NCI-H2227 treated with DMSO at 0.1 percent for 48 hours (cell line): ENCODE results near the gene LRRC4B.
"Not testable (repeated sequence)": the region's sequence is repeated elsewhere in the genome, so short reads cannot be mapped to it uniquely, and the experiment has no call there.

Source experiments
- DNase-seq: peaks from one replicate; lab custom pipeline; 2025; lab: John Stamatoyannopoulos, UW

The LRRC4B gene

GRCh38 chr19:50567882-50568727, at the start of gene LRRC4B:
Gene LRRC4B, minus strand, starts transcription at chr19:50568435. Its CDS starts 19,597 bp downstream, at chr19:50548838.
- DNase-seq, result peak; percentile 50

- not testable (repeated sequence) for DNase-seq
These were observed 44.5 kb upstream of the LRRC4B start for GRCh38 chr19:50612504-50613404.

GRCh38 chr19:50607874-50608785, 39.9 kb upstream of the LRRC4B start:
- DNase-seq, result peak; percentile 78

GRCh38 chr19:50607388-50607787, 39.2 kb upstream of the LRRC4B start:
- DNase-seq, result no peak

GRCh38 chr19:50606059-50606836, 38.0 kb upstream of the LRRC4B start:
- peak; percentile 42 for DNase-seq

- DNase-seq, result not testable (repeated sequence)
These were observed 36.2 kb upstream of the LRRC4B start for GRCh38 chr19:50604264-50605073.

- no peak for DNase-seq
These were observed 34.7 kb upstream of the LRRC4B start for GRCh38 chr19:50602935-50603334.

GRCh38 chr19:50602496-50602895, 34.3 kb upstream of the LRRC4B start:
- no peak for DNase-seq

GRCh38 chr19:50602089-50602422, 33.8 kb upstream of the LRRC4B start:
- DNase-seq, result no peak

GRCh38 chr19:50601407-50602088, 33.3 kb upstream of the LRRC4B start:
- no peak for DNase-seq

GRCh38 chr19:50599427-50599826, 31.2 kb upstream of the LRRC4B start:
- no peak for DNase-seq

- no peak for DNase-seq
These were observed 22.0 kb upstream of the LRRC4B start for GRCh38 chr19:50590191-50590590.

- DNase-seq, result not testable (repeated sequence)
These were observed 13.8 kb upstream of the LRRC4B start for GRCh38 chr19:50581795-50582660.

- peak; percentile 17 for DNase-seq
These were observed 12.9 kb upstream of the LRRC4B start for GRCh38 chr19:50580970-50581634.

- DNase-seq, result no peak
These were observed 12.0 kb upstream of the LRRC4B start for GRCh38 chr19:50580240-50580639.

- not testable (repeated sequence) for DNase-seq
These were observed 8.5 kb upstream of the LRRC4B start for GRCh38 chr19:50576769-50577168.

GRCh38 chr19:50573741-50574461, 5.7 kb upstream of the LRRC4B start:
- DNase-seq, result no peak
